Limb (tissue), 2 donors: Measurements from ENCODE around the gene TTC39A.
"Not testable (repeated sequence)": the region's sequence is repeated elsewhere in the genome, so short reads cannot be mapped to it uniquely, and the experiment has no call there.

Experiments used
- DNase-seq, 2 donors: peaks; one replicate each; pipeline ENCODE4 v3.0.0-alpha.2; 2016; ENCODE audit errors: extremely low spot score in 2 of 2

The TTC39A gene

GRCh38 chr1:51336711-51337110 is 6.3 kb upstream of the TTC39A start:
- no peak for DNase-seq

- DNase-seq: no peak
Measured at GRCh38 chr1:51336004-51336403, 5.6 kb upstream of the TTC39A start.

DNA sequence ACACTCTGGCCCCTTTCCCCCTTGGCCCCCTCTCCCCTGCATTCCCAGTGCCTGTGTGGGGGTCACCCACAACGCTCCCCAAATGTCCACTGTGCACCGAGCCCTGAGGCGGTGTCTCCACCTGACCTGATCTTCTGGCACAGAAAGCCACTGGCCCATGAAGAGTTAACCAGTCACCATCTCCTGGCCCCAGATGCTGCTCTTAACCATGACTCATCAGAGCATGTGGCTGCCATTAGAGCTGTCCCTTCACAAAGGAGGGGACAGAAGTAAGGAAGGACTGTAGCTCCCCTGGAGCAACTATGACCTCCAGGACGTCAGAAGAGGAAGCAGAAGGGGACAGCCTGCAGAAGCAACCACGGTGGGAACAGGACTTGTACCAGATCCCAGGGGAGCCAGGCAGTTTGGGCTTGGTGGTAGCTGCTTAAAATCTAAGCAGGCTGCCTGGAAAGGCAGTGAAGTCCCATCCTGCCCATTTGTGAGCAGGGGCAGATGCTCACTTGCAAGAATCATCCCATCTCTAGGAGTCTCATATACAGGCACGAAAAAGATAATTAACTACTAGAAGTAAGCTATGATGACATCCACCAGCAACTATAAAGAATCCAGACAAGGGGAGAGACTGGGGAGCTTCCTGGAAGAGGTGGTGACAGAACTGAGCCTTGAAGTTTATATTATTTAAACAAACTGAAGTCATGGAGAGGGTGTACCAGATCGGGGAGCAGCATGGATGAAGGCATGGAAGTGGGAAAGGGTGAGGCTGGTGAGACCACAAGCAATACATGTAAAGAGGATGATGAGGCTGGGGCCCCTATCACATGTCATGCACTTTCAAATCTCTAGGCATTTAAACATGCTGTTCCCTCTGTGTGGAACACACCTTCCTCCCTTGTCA is 1.1 kb upstream of the TTC39A start:
- peak; percentile 13 to 34 for DNase-seq

GRCh38 chr1:51329443-51330325 is 678 bp downstream of the TTC39A start:
- DNase-seq: peak in 1 of 2 donors; percentile 28

DNA sequence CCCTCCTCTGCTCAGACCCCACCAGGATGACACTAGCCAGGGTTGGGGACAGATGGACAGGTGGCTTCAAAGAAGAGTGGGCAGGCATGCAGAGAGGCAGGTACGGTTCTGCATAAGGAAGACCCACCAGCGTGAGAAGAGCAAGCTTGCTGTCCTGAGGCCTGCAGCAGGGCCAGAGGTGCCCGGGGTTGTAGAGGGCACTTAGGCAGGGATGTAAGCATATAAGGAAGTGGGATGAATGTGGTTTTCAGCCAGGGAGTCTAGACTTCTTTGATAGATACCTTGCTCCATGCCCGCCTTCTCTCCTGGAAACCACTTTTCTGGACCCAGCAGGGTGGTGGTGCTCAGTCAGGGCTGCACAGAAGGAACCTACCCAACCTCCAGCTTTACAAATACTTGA is 1.4 kb downstream of the TTC39A start:
- no peak for DNase-seq

DNA sequence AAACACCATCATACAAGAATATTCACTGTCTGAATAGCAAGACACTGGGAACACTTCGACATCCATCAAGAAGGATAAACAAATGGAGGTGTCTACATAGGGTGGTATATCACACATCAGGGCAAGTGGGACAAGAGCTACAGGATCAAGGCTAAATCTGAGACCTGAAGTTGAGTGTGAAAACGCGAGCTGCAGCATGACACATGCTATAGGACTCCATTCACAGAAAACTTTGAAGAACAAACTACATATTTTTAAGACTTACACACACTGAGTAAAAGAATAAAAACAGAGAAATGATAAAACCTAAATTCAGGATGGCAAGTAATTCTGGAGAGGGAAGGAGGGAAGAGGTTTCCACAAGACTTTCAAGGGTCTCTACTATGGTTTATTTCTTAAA is 2.1 kb downstream of the TTC39A start:
- DNase-seq: no peak

DNA sequence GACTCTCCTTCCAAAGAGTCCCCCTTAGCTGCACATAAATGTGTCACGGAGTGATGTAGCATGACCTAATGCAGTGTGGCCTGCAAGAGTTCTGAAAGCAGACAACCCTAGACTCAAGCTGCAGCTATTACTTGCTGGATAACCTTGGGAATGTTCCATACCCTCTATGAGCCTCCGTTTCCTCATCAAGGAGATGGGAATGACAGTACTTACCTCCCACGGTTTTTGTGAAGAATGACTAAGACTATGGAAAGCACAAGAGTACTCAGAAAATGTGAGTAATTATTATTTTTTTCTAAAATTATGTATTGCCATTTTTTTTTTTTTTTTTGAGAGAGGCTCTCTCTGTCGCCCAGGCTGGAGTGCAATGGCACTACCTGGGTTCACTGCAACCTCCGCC is 3.0 kb downstream of the TTC39A start:
- DNase-seq: no peak

DNA sequence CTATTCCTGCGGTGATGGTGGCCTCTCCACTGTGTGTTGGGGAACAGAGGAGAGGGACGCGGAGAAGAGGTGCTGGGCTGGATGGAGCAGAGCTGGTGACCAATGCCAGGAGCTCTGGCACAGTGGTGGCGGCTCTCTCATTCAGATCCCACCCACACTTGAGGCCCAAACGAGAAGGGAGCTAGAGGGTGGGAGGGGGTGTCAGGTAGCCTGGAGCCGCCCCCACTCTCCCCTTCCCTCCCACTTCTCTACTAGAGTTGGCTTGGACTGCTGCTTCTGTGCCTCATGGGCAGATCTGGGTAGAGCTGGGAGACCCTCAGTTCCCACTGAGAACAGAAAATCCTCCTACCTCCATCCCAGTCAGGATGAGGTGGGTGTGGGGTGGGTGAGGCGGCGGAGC is 3.5 kb downstream of the TTC39A start:
- no peak for DNase-seq

- peak in 1 of 2 donors; percentile 23 for DNase-seq
Measured at GRCh38 chr1:51325878-51326755, 4.2 kb downstream of the TTC39A start.

- no peak for DNase-seq
Measured at GRCh38 chr1:51325391-51325790, 5.0 kb downstream of the TTC39A start.

DNA sequence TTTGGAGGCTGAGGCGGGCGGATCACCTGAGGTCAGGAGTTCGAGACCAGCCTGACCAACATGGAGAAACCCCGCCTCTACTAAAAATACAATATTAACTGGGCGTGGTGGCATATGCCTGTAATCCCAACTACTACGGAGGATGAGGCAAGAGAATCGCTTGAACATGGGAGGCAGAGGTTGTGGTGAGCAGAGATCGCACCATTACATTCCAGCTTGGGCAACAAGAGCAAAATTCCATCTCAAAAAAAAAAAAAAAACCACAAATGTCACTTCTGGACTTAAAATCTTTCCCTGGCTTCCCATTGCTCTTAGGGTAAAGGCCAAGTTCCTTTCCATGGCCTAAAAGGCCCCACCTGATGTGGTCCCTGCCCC is 5.4 kb downstream of the TTC39A start:
- DNase-seq: not testable (repeated sequence)

DNA sequence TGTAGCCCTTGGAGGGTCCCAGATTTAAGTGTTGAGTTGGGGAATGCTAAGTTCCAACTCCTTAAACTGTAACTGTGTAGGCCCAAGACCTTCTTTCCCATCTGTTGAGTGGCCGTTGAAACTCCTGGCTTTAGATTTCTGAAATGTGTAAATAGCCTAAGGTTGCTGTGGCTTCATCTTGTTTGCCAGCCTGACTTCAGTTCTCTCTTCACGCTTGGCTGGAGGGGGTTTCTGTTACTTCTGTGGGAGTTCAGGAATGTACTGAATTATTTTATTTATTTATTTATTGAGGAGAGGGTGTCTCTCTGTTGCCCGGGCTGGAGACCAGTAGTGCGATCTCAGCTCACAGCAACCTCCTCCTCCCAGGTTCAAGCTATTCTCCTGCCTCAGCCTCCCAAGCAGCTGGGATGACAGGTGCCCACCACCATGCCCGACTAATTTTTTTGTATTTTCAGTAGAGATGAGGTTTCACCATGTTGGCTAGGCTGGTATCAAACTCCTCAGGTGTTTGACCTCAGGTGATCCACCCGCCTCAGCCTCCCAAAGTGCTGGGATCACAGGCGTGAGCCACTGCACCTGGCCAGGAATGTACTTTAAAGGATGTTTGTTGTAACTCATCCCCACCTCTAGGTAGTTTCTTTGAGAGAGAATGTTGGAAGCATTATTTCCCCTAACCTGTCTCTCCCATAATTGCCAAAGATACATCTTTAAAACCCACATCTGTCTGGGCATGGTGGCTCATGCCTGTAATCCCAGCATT is 5.9 kb downstream of the TTC39A start:
- DNase-seq: no peak

DNA sequence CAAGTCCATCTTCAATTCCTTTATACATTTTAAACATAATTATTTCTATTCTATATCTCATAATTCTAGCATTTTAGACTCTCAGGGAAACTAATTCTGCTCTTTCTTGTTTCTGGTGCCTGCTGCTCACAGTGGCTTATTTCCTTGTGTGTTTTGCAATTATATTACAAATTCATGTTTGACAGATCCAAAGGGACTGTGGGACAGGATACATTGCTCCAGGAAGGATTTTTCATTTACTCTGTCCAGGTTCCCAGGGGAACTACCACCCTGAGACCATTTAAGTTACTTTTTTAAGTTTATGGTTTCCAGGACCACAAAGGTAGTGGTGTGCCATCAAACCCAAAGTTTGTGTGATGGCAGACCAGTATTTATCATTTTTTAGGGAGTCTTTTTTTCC is 6.6 kb downstream of the TTC39A start:
- no peak for DNase-seq

- no peak for DNase-seq
Measured at GRCh38 chr1:51322417-51323101, 7.8 kb downstream of the TTC39A start.

- DNase-seq: no peak
Measured at GRCh38 chr1:51321924-51322280, 8.5 kb downstream of the TTC39A start.

DNA sequence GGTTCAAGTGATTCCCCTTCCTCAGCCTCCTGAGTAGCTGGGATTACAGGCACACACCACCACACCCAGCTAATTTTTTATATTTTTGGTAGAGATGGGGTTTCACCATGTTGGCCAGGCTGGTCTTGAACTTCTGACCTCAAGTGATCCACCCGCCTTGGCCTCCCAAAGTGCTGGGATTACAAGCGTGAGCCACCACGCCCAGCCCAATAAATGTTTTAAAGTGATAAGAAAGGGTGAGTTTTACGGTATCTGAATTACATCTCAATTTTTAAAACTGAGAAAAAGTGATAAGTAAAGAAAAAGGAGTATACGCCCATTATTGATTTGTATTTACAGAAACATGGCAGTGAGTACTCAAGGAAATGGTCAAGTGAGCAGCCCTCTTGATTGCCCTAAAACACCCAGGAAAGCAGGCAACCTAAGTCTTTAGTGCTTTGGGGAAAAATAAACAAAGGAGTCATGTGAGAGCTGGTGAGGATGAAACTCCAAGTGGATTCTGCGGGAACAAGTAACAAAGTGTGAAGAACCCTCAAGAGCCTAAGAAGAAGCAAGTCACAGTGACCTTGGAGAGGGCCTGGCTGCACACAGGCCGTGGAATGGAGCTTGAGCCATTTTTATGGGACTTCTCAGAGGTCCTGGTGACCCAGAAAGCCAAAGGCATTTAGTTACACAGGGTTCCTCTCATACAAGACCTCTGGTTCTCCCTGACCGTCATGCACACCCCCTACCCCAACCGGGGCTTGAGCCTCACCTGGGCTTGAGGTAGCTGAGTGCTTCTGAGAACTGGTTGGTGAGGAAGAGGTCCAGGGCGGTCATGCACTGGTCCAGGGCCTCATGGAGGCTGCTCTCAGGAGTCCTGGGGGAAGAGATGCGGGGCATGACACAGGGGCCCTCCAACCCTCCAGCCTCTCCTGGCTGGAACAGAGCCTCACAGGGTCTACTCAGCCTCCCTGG is 9.1 kb downstream of the TTC39A start:
- no peak for DNase-seq

GRCh38 chr1:51317798-51318197 is 12.6 kb downstream of the TTC39A start:
- DNase-seq: no peak

DNA sequence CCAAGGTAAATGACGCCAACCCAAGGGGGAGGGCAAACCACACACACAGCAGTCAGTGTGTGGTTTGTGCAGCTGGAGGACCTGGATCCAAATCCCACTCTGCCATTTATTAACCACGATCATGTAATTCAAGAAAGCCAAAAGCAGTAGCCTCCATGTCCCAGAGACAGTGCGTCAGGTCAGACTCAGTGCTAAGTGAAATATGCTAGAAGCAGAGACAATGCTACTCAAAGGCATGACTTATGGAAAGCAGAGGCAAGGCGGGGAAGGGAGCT is 13.6 kb downstream of the TTC39A start:
- DNase-seq: peak in 1 of 2 donors; percentile 27

GRCh38 chr1:51316113-51316845 is 14.1 kb downstream of the TTC39A start:
- peak in 1 of 2 donors; percentile 23 for DNase-seq
